ENCODE results near the gene GSX2. TPM values are rescaled to one million over a fixed set of nuclear protein-coding genes. Genes with fewer than 3 reads are reported as not detected.
"Not testable (repeated sequence)": the region's sequence is repeated elsewhere in the genome, so short reads cannot be mapped to it uniquely, and the experiment has no call there.

GSX2 gene
- total and polyA plus RNA-seq, 2 of the 4 experiments (the other 2 are of a cell fraction): not detected

DNA sequence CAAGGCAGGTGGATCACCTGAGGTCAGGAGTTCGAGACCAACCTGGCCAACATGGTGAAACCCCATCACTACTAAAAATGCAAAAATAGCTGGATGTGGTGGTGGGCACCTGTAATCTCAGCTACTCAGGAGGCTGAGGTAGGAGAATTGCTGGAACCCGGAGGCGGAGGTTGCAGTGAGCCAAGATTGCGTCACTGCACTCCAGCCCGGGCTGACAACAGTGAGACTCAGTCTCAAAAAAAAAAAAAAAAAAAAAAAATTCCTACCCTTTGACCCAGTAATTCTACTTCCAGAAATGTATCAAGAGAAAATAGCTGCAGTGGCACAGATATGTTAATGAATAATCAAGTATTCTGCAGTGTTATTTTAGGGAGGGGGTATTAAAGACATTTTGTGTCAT lies 46.6 kb upstream of the GSX2 start:
- H2BK20ac ChIP-seq (ENCODE audit: low read depth, low read length); H4K91ac ChIP-seq (ENCODE audit: insufficient read depth, low read depth, low read length); H3K4me2 ChIP-seq (ENCODE audit: low read depth, low read length); dilution Hi-C loops (cut with HindIII; ENCODE audit: low sequenced_read_pairs, unreplicated experiment); H2BK15ac ChIP-seq (ENCODE audit: low read depth, low read length); H2BK5ac ChIP-seq (ENCODE audit: low read depth, low read length, poor library complexity, severe bottlenecking); H4K8ac ChIP-seq (ENCODE audit: low read depth in 2 of 2, low read length in 2 of 2); H3K27me3 ChIP-seq (ENCODE audit: control insufficient read depth, insufficient read depth, low read length); H3K4me3 ChIP-seq (ENCODE audit: insufficient read depth, low read depth, low read length); intact Hi-C loops (cut with micrococcal nuclease); H3K9ac ChIP-seq (ENCODE audit: low read depth, low read length); POLR2A ChIA-PET (ENCODE audit: unreplicated experiment); H2AK5ac ChIP-seq (ENCODE audit: low read depth, low read length); ATAC-seq (ENCODE audit: low read depth); H2AK9ac ChIP-seq (replicated peaks; ENCODE audit: low read depth, low read length, poor library complexity); H3K9me3 ChIP-seq (ENCODE audit: control insufficient read depth, insufficient read depth, low read length); BruUV-seq (replicated peaks); H3K14ac ChIP-seq (replicated peaks; ENCODE audit: low read depth, low read length); H3K23ac ChIP-seq (ENCODE audit: low read depth, low read length); H3K27ac ChIP-seq (ENCODE audit: insufficient read depth, low read length); H2BK120ac ChIP-seq (ENCODE audit: low read depth, low read length); H3K18ac ChIP-seq (ENCODE audit: low read depth, low read length); H3K36me3 ChIP-seq (ENCODE audit: control insufficient read depth, insufficient read depth, low read length); H3K4ac ChIP-seq (ENCODE audit: low read depth, low read length); H3K4me1 ChIP-seq (ENCODE audit: control insufficient read depth, insufficient read depth, low read length); DNase-seq; H2AFZ ChIP-seq (replicated peaks; ENCODE audit: low read length, poor library complexity); H3K56ac ChIP-seq (ENCODE audit: extremely low read depth, insufficient read depth, low read length); H4K5ac ChIP-seq (ENCODE audit: low read depth, low read length): not testable (repeated sequence)
- H3K9me1 ChIP-seq (ENCODE audit: insufficient read depth, low read length): peaks cover 10% of the 10 kb centered on the region
- CTCF ChIA-PET: interaction anchor here (0.6 kb wide), 2 partner anchors 480 to 772 kb away, joined by 3 to 5 read pairs; no protein-coding TSS in a partner anchor
- TF ChIP-seq CEBPB (IDR thresholded peaks at IDR 0.05; ENCODE audit: low read depth, low read length): peak; percentile 64
- WGBS, 2 experiments (ENCODE audit: extremely low coverage in 2 of 2, insufficient read length in 1 of 2): no CpG with 5 or more reads among the region's 5 CpGs
- H3K79me1 ChIP-seq (ENCODE audit: low read depth in 1 of 2, low read length in 2 of 2): peaks cover 12 to 74% of the 10 kb centered on the region in 2 experiments
- in situ Hi-C loops (cut with MboI; ENCODE audit: low sequenced_read_pairs): loop anchor here (25.0 kb wide), 1 partner anchor 1041 kb away; no protein-coding TSS in a partner anchor
- H4K20me1 ChIP-seq (ENCODE audit: insufficient read depth, low read length): peaks cover 81% of the 10 kb centered on the region; the same call in 1 of the 2 replicates

All from IMR-90 (cell line).